GM12878 (cell line): ENCODE data around the gene TMEM33.

Source experiments
- CBX5 ChIP-seq: sonication (generic); IDR thresholded peaks from 2 replicates; pipeline ENCODE4 v1.6.1; 2016; ENCODE audit warnings: low read depth, moderate library complexity, mild to moderate bottlenecking, inconsistent platforms
- CTCF ChIP-seq, 3 experiments: IDR thresholded peaks in 2 of 3; conservative IDR thresholded peaks in 1 of 3; 2 replicates each; pipeline ENCODE4 v1.5.1; 2011; ENCODE audit warnings: low read depth in 3 of 3, low read length in 3 of 3, mild to moderate bottlenecking in 3 of 3, control low read depth in 2 of 3, moderate library complexity in 2 of 3, inconsistent platforms in 1 of 3, mixed read lengths in 1 of 3; ENCODE audit not compliant: control insufficient read depth in 2 of 3, insufficient read depth in 1 of 3; ENCODE audit errors: extremely low read depth in 1 of 3
- EZH2 ChIP-seq: IDR thresholded peaks from 2 replicates; pipeline ENCODE4 v1.6.1; 2012; ENCODE audit warnings: low read depth, mild to moderate bottlenecking, control low read depth, inconsistent platforms, low read length, borderline replicate concordance; ENCODE audit not compliant: control insufficient read depth
- RAD21 ChIP-seq: IDR thresholded peaks from 2 replicates; pipeline ENCODE4 v1.6.1; 2011; ENCODE audit warnings: mild to moderate bottlenecking, low read depth, low read length, moderate library complexity; ENCODE audit not compliant: insufficient read depth
- RFX5 ChIP-seq: IDR thresholded peaks from 2 replicates; pipeline ENCODE4 v1.6.1; 2011; ENCODE audit warnings: low read depth, low read length, improper control_type of control experiment
- TAF1 ChIP-seq: IDR thresholded peaks from 2 replicates; pipeline ENCODE4 v1.6.1; 2011; ENCODE audit warnings: mild to moderate bottlenecking, low read depth, low read length, borderline replicate concordance
- YY1 ChIP-seq: IDR thresholded peaks from 2 replicates; pipeline ENCODE4 v1.6.1; 2011; ENCODE audit warnings: low read depth, mild to moderate bottlenecking, low read length

GRCh38 chr4:41913509-41913908 is 21.7 kb upstream of the TMEM33 start:
- no peak for TF ChIP-seq TAF1
- TF ChIP-seq RFX5 = no peak
- no peak for TF ChIP-seq YY1
- TF ChIP-seq CBX5 = no peak
- no peak for TF ChIP-seq EZH2
- no peak for TF ChIP-seq RAD21
- no peak for TF ChIP-seq CTCF (IDR thresholded peaks at IDR 0.05 in 2 of 3, conservative IDR thresholded peaks at IDR 0.05 in 1 of 3; ENCODE audit: control insufficient read depth in 2 of 3, extremely low read depth in 1 of 3, insufficient read depth in 1 of 3, low read depth in 3 of 3, low read length in 3 of 3)
